ENCODE data around the gene REL.

DNA sequence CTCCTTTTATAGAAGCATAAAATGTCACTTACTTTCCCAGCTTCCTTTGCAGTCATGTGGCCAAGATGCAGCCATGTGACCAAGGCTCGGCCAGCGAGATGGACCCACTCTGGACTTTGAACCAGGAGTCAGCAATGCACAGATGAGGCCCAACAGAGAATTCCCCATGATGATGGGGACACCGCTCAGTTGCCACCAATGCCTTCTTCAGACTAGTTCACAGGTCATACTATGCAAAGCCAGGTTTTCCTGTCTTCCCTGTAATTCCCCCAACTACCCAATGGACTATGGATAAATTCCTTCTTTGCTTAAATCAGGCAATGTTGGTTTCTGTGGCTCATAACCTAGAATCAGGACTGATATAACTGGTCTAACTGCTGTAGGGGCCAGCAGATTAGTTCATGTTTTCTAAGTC lies 22.5 kb upstream of the REL start:
- TF ChIP-seq POLR2AphosphoS5 (IDR thresholded peaks at IDR 0.05; ENCODE audit: low read depth, low read length) (no peak), POLR2A (IDR thresholded peaks at IDR 0.05; ENCODE audit: low read depth, low read length) (no peak)
